Ovary (tissue), 9 donors: ENCODE measurements around the gene TMEM117. TPM values are rescaled to one million over a fixed set of nuclear protein-coding genes. Genes with fewer than 3 reads are reported as not detected.

Source experiments
- DNase-seq, 5 donors: peaks; one replicate each; pipeline ENCODE4 v3.0.0-alpha.2; 2019 to 2020
- H3K27ac ChIP-seq, 2 donors: fragments of 200-600 bp; one replicate each; pipeline versions ENCODE4 v1.5.1 to v1.8.0; 2019 to 2022
- H3K27me3 ChIP-seq: fragments of 200-600 bp; one replicate; pipeline ENCODE4 v1.8.0; 2022
- H3K36me3 ChIP-seq: fragments of 200-600 bp; sonication (generic); one replicate; pipeline ENCODE4 v1.5.1; 2019
- H3K4me1 ChIP-seq: one replicate; pipeline ENCODE4 v1.8.1; 2013; ENCODE audit warnings: mild to moderate bottlenecking, moderate library complexity; ENCODE audit not compliant: insufficient read depth
- H3K4me3 ChIP-seq: fragments of 200-600 bp; sonication (generic); one replicate; pipeline ENCODE4 v1.5.1; 2017
- H3K9me3 ChIP-seq, 2 donors: fragments of 200-600 bp in 1 of 2; sonication (generic) in 1 of 2; one replicate each; pipeline versions ENCODE4 v1.5.1 to v1.8.1; 2013 to 2019; ENCODE audit warnings: mild to moderate bottlenecking in 1 of 2, moderate library complexity in 1 of 2
- EP300 ChIP-seq: sonication (generic); formaldehyde crosslinking; IDR thresholded peaks from one replicate; pipeline ENCODE4 v1.6.1; 2017; ENCODE audit warnings: antibody characterized with exemption
- POLR2A ChIP-seq: fragments of 450-650 bp; IDR thresholded peaks from one replicate; pipeline ENCODE4 v1.6.1; 2017; ENCODE audit warnings: antibody characterized with exemption, mild to moderate bottlenecking, moderate library complexity
- WGBS, 3 donors: extraction: QIAGEN DNeasy Blood & Tissue Kit in 1 of 3; methylation state at CpG; one replicate each; pipeline versions ENCODE4 v1.1.5 to v1.1.7; 2013 to 2017; 5-methylcytosine and 5-hydroxymethylcytosine counted together
- intact Hi-C, 4 donors: fragments of 100-400 bp; cut with DNase I; formaldehyde crosslinking; loops; one replicate each; pipeline versions ENCODE4 v1.11.0 to v1.15.1; 2022 to 2023
- polyA plus RNA-seq, 2 donors: library from polyadenylated mRNA; stranded (reverse); fragments of 200-250 nt in 1 of 2; fragments of 350-450 nt in 1 of 2; fragmentation: Illumina TruSeq in 1 of 2; extraction: RNeasy Lipid Tissue Mini Kit (QIAGEN cat#74804) in 1 of 2; gene quantifications; one replicate each; pipeline ENCODE4 v1.2.3, GENCODE V29; 2013 to 2014
- total RNA-seq, 7 donors: library from RNA; depleted of rRNA in 2 of 7; stranded (reverse); fragments of >200 nt in 2 of 7; fragmentation: NEBNext Ultra II Directional in 3 of 7; extraction: Animal tissue kit (Norgen Biotek cat#: 25700) in 3 of 7; gene quantifications; one replicate each; pipeline versions ENCODE4 v1.1.0 to v1.2.4, GENCODE V29; 2016 to 2023
- TF ChIP-seq, protein P1 (sequence below), 3 donors: fragments of 450-650 bp in 2 of 3; fragments of 200-600 bp in 1 of 3; IDR thresholded peaks; one replicate each; pipeline versions ENCODE4 v1.5.1 to v1.8.0; 2016 to 2022; ENCODE audit warnings: antibody characterized with exemption in 3 of 3, mild to moderate bottlenecking in 1 of 3
- donor health status: DM: no; HTN: no; CAD: no; lungs with moderate emphysema.
- donor health status: DM: no; HTN: no; CAD: no.
- donor health status: Bipolar disorder and iron deficiency.
- donor health status: DM: yes; HTN: yes; CAD: no.
- donor health status: DM: no; HTN: no; CAD: no.
- donor health status: DM: yes; HTN: yes; CAD: no.

Gene TMEM117
- total and polyA plus RNA-seq, 9 donors = 3.5 to 19.3 (median 6.3) TPM

DNA sequence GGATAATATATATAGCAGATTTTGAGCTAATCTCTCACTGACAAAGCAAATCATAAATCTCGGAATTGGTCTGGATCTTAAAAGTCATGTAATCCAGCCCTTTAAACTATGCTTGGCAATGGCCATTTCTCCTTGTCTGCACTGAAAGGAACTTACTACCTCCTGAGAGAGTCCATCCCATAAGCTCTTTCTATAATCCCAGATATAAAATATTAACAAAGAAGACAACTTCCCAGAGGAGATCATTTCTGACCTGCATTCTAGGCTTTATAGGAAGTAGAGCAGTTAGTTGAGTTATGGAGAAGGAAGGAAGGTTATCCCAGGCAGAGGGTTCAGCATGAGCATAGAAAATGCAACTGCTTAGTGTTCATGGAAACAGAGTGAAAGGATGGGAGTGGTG lies 99.7 kb downstream of the TMEM117 start:
- intact Hi-C loops = no loop called here
- Histone ChIP-seq H3K27ac (no peak overlapping the region), H3K9me3 (no peaks in the 10 kb centered on the region), H3K27me3 (no peaks in the 10 kb centered on the region), H3K4me3 (no peak overlapping the region), H3K36me3 (no peaks in the 10 kb centered on the region), H3K4me1 (no peaks in the 10 kb centered on the region)
- 94 to 100% (median 95%) methylated on average over 1 of the region's 1 CpG for WGBS, 3 donors
- TF ChIP-seq EP300 = no peak
- TF ChIP-seq, protein P1, sequence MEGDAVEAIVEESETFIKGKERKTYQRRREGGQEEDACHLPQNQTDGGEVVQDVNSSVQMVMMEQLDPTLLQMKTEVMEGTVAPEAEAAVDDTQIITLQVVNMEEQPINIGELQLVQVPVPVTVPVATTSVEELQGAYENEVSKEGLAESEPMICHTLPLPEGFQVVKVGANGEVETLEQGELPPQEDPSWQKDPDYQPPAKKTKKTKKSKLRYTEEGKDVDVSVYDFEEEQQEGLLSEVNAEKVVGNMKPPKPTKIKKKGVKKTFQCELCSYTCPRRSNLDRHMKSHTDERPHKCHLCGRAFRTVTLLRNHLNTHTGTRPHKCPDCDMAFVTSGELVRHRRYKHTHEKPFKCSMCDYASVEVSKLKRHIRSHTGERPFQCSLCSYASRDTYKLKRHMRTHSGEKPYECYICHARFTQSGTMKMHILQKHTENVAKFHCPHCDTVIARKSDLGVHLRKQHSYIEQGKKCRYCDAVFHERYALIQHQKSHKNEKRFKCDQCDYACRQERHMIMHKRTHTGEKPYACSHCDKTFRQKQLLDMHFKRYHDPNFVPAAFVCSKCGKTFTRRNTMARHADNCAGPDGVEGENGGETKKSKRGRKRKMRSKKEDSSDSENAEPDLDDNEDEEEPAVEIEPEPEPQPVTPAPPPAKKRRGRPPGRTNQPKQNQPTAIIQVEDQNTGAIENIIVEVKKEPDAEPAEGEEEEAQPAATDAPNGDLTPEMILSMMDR (IDR thresholded peaks at IDR 0.05) = no peak
- TF ChIP-seq POLR2A = no peak
- no peak for DNase-seq

- Histone ChIP-seq H3K27ac (no peak overlapping the region), H3K4me3 (no peak overlapping the region), H3K27me3 (no peaks in the 10 kb centered on the region), H3K36me3 (no peaks in the 10 kb centered on the region), H3K4me1 (no peaks in the 10 kb centered on the region), H3K9me3 (no peaks in the 10 kb centered on the region)
- WGBS, 3 donors = 69 to 82% (median 78%) methylated on average over 2 of the region's 2 CpGs
- DNase-seq = no peak
- TF ChIP-seq POLR2A (no peak), EP300 (no peak)
- TF ChIP-seq, protein P1 (IDR thresholded peaks at IDR 0.05) = no peak
- intact Hi-C loops = no loop called here
These were observed 102.1 kb downstream of the TMEM117 start for GRCh38 chr12:43937947-43938346.

DNA sequence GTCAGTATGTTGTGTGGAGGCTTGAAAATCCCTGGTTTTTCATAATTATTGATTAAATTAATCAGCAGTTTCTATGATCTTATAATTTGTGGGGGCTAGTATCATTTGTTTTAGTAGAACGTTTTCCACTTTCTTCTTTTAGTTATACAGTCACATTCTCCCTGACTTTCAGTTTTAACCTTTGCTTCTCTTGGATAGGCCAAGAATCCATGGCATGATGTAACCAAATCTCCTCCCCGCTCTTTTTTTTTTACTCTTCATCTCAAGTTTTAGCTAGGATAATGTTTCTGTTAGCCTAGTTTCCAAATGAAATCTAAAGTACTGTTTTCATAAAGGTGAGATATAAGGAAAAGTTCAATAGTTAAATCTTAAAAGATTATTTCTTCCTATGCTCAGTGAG lies 106.5 kb downstream of the TMEM117 start:
- TF ChIP-seq POLR2A (no peak), EP300 (no peak)
- TF ChIP-seq, protein P1 (IDR thresholded peaks at IDR 0.05) = no peak
- no peak overlapping the region for H3K4me3 ChIP-seq
- no peak overlapping the region for H3K27ac ChIP-seq
- DNase-seq = no peak
- intact Hi-C loops = no loop called here
- no peaks in the 10 kb centered on the region for H3K36me3 ChIP-seq
- no peaks in the 10 kb centered on the region for H3K9me3 ChIP-seq
- H3K4me1 ChIP-seq = no peaks in the 10 kb centered on the region
- no peaks in the 10 kb centered on the region for H3K27me3 ChIP-seq
- WGBS, 3 donors = 34 to 46% (median 40%) methylated on average over 2 of the region's 2 CpGs

DNA sequence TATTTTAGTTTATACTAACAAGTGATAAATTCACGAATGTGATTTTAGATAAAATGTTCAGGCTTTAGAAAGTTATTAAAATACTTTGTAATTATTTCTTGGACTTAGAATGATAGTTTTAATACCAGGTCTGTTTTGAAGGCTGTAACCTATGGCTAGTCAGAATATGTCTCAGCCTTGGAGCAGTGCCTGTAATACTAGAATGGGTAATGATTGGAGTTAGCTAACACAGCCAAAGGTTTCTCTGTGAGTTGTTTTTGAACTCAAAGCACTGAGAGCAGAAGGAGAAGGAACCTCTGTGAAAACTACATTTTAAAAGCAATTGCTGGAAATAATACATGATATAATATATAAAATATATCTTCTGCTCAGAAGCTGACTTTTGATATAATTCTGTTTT lies 110.1 kb downstream of the TMEM117 start:
- Histone ChIP-seq H3K4me3 (no peak overlapping the region), H3K36me3 (no peaks in the 10 kb centered on the region), H3K4me1 (no peaks in the 10 kb centered on the region), H3K9me3 (no peaks in the 10 kb centered on the region), H3K27ac (no peak overlapping the region), H3K27me3 (no peaks in the 10 kb centered on the region)
- DNase-seq = no peak
- intact Hi-C loops = no loop called here
- 6 to 21% (median 15%) methylated on average over 1 of the region's 1 CpG for WGBS, 3 donors
- TF ChIP-seq EP300 (no peak), POLR2A (no peak)
- TF ChIP-seq, protein P1 (IDR thresholded peaks at IDR 0.05) = no peak

GRCh38 chr12:43951286-43951685 lies 115.4 kb downstream of the TMEM117 start:
- H3K27me3 ChIP-seq = no peaks in the 10 kb centered on the region
- no peaks in the 10 kb centered on the region for H3K36me3 ChIP-seq
- no peak for DNase-seq
- 93 to 97% (median 93%) methylated on average over 6 of the region's 6 CpGs for WGBS, 3 donors
- TF ChIP-seq, protein P1 (IDR thresholded peaks at IDR 0.05) = no peak
- TF ChIP-seq EP300 = no peak
- TF ChIP-seq POLR2A = no peak
- intact Hi-C loops = no loop called here
- no peaks in the 10 kb centered on the region for H3K4me1 ChIP-seq
- no peaks in the 10 kb centered on the region for H3K9me3 ChIP-seq
- H3K27ac ChIP-seq = no peak overlapping the region
- no peak overlapping the region for H3K4me3 ChIP-seq
